ENCODE data around the gene ZNF546.

Gene ZNF546

DNA sequence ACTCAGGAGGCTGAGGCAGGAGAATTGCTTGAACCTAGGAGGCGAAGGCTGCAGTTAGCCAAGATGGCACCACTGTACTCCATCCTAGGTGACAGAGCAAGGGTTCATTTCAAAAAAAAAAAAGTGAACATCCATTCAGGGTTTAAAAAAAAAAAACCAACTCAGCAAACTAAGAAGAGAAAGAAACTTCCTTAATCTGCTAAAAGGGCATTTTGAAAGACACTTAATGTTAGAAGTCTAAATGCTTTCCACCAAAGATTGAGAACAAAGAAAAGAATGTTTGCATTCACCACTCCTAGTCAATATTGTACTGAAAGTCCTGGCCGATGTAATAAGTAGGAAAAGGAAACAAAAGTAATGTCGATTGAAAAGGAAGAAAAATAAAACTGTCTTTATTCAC, 33.0 kb upstream of the ZNF546 start:
- DNase-seq (ENCODE audit: low read depth) = no peak
- no peak overlapping the region for H3K4me3 ChIP-seq (ENCODE audit: low read depth, low read length)
- TF ChIP-seq, protein P1, sequence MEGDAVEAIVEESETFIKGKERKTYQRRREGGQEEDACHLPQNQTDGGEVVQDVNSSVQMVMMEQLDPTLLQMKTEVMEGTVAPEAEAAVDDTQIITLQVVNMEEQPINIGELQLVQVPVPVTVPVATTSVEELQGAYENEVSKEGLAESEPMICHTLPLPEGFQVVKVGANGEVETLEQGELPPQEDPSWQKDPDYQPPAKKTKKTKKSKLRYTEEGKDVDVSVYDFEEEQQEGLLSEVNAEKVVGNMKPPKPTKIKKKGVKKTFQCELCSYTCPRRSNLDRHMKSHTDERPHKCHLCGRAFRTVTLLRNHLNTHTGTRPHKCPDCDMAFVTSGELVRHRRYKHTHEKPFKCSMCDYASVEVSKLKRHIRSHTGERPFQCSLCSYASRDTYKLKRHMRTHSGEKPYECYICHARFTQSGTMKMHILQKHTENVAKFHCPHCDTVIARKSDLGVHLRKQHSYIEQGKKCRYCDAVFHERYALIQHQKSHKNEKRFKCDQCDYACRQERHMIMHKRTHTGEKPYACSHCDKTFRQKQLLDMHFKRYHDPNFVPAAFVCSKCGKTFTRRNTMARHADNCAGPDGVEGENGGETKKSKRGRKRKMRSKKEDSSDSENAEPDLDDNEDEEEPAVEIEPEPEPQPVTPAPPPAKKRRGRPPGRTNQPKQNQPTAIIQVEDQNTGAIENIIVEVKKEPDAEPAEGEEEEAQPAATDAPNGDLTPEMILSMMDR (IDR thresholded peaks at IDR 0.05; ENCODE audit: insufficient read depth, low read depth, low read length, missing control alignments) = no peak

DNA sequence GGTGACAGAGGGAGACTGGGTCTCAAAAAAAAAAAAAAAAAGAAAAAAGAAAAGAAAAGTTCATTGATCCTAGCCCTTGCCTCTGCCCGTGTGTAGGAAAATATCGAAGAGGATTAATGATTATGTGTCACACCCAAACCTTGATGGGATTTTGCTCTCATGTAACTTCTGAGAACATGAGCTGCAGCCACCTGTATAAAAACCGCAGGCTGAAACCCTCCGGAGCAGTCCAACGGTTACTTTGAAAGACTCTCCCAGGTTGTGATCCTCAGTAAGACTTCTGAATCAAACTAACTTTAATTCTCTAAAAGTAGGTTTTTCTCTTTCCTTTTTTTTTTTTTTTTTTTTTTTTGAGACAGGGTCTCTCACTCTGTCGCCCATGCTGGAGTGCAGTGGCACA, 30.2 kb upstream of the ZNF546 start:
- DNase-seq (ENCODE audit: low read depth) = no peak
- no peak overlapping the region for H3K4me3 ChIP-seq (ENCODE audit: low read depth, low read length)
- TF ChIP-seq, protein P1 (IDR thresholded peaks at IDR 0.05; ENCODE audit: insufficient read depth, low read depth, low read length, missing control alignments) = no peak

DNA sequence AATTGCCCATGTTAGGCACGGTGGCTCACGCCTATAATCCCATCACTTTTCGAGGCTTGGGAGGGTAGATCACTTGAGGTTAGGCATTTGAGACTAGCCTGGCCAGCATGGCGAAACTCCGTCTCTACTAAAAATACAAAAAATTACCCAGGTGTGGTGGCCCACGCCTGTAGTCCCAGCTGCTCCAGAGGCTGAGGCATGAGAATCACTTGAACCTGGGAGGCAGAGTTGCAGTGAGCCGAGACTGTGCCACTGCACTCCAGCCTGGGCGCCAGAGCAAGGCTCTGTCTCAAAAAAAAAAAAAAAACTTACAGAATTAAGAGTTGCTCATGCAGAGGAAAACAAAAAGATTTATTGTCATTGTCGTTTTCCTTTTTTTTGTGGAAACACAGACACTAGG, 29.3 kb upstream of the ZNF546 start:
- TF ChIP-seq, protein P1 (IDR thresholded peaks at IDR 0.05; ENCODE audit: insufficient read depth, low read depth, low read length, missing control alignments) = no peak
- no peak overlapping the region for H3K4me3 ChIP-seq (ENCODE audit: low read depth, low read length)
- no peak for DNase-seq (ENCODE audit: low read depth)

DNA sequence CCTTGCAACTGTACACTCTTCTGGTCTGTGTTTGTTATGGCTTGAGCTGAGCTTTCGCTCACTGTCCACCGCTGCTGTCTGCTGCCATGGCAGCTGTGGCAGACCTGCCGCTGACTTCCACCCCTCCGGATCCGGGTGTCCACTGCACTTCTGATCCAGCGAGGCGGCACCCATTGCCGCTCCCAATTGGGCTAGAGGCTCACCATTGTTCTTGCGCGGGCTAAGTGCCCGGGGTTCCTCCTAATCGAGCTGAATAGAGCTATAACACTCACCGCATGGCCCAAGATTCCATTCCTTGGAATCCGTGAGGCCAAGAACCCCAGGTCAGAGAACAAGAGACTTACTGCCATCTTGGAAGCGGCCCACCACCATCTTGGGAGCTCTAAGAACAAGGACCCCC, 28.1 kb upstream of the ZNF546 start:
- TF ChIP-seq, protein P1 (IDR thresholded peaks at IDR 0.05; ENCODE audit: insufficient read depth, low read depth, low read length, missing control alignments) = no peak
- DNase-seq (ENCODE audit: low read depth) = no peak
- H3K4me3 ChIP-seq (ENCODE audit: low read depth, low read length) = no peak overlapping the region

DNA sequence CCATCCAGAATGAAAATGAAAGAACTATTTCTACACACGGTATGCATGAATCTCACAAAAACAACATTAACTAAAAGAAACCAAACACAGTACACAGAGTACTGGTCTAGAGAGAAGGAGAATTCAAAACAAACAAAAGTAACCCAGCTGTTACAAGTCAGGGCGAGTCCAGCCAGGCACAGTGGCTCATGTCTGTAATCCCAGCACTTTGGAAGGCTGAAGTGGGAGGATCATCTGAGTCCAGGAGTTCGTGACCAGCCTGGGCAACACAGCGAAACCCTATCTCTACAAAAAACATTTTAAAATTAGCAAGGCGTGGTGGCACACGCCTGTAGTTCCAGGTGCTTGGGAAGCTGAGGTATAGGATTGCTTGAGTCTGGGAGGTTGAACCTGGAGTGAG, 27.6 kb upstream of the ZNF546 start:
- TF ChIP-seq, protein P1 (IDR thresholded peaks at IDR 0.05; ENCODE audit: insufficient read depth, low read depth, low read length, missing control alignments) = no peak
- H3K4me3 ChIP-seq (ENCODE audit: low read depth, low read length) = peak overlapping the region; percentile 83
- DNase-seq (ENCODE audit: low read depth) = no peak

DNA sequence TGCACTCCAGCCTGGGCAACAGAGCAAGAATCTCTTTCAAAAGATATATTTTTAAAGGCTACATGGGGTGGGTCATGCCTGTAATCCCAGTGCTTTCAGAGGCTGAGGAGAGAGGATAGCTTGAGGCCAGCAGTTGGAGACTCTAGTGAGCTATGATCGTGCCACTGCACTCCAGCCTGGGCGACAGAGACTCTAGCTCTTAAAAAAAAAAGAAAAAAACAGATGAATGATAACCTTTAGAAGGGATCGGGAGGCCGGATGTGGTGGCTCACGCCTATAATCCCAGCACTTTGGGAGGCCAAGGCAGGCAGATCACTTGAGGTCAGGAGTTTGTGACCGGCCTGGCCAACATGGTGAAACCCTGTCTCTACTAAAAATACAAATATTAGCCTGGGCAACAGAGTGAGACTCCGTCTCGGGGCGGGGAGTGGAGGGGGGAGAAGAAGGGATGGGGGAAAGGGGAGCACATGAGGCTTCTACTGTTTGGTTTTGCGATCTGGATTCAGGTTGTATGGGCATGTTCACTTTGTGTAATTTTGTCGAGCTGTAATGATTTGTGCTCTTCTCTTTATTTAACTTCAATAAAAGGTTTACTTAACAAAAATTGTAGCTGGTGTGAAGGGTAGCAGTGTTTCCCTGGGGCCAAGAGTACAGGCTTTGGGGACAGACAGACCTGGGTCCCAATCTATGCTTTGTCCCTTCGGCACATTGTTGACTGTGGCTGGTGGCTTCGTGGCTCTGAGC, 27.0 kb upstream of the ZNF546 start:
- TF ChIP-seq, protein P1 (IDR thresholded peaks at IDR 0.05; ENCODE audit: insufficient read depth, low read depth, low read length, missing control alignments) = no peak
- peak overlapping the region; percentile 83 for H3K4me3 ChIP-seq (ENCODE audit: low read depth, low read length)
- peak; percentile 26 for DNase-seq (ENCODE audit: low read depth)

DNA sequence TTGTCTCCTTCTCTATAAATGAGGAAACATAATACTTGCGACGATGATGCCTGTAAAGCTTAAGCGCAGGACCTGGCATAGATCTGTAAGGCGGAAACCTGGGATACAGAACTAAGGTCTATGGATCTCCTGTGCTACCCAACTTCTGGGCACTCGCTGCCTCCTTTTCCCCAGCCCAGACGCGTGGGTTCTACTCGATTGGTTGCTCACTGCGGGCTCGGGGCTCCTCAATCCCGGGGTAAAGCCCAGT, 26.5 kb upstream of the ZNF546 start:
- DNase-seq (ENCODE audit: low read depth) = no peak
- TF ChIP-seq, protein P1 (IDR thresholded peaks at IDR 0.05; ENCODE audit: insufficient read depth, low read depth, low read length, missing control alignments) = no peak
- peak overlapping the region; percentile 83 for H3K4me3 ChIP-seq (ENCODE audit: low read depth, low read length)

All from GM12865 (cell line).